HG03066 (cell line): ENCODE measurements around the gene RTP5.
"Not testable (repeated sequence)": the region's sequence is repeated elsewhere in the genome, so short reads cannot be mapped to it uniquely, and the experiment has no call there.

Experiments used
- ATAC-seq: cut with Tn5 transposase; IDR thresholded peaks from one replicate; pipeline ENCODE4 v1.9.1; 2021; ENCODE audit warnings: low read depth; ENCODE audit not compliant: unreplicated experiment

RTP5 gene

DNA sequence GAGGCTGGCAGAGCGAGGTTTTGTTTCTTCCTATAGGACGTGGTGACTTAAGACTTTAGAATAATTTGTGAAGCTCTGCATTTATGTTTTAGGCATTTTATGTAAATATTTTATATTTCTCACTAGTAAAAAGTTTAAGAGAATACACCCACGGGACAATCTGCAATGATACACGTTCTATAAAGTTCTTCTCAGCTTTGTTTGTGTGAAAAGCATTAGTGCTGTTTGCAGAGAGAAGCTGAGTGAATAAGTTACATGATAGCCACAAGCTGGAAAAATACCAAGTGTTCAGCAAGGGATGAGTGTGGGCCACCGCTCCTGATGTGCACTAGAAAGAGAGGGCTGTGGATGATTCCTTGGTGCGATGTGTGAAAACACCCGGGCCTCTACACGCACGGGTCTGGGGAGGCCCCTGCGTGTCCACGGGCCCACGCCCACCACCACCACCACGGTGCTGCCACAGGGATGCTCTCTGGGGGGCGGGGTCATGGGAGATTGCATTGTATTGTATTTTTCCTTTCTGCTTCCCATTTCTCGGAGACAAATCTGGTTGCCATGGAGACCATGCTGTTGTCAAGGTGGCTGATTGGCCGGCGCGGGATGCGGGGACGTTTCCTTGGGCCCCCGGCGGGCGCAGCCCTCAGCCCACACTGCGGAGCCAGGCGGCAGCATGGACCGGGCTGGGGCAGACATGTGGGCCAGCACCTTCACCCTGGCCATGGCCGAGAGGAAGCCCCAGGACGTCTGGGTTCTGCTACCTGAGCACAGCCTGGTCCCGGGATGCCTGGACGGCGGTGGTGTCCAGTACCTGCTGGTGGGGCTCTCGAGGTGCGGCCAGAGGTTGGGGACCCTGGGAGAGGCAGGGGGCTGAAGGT lies at the start of gene RTP5:
TSS of gene RTP5 (plus strand) at position 643 of the 875 bp plus-strand sequence. CDS start at position 671, 28 bp downstream.
- ATAC-seq, result no peak

DNA sequence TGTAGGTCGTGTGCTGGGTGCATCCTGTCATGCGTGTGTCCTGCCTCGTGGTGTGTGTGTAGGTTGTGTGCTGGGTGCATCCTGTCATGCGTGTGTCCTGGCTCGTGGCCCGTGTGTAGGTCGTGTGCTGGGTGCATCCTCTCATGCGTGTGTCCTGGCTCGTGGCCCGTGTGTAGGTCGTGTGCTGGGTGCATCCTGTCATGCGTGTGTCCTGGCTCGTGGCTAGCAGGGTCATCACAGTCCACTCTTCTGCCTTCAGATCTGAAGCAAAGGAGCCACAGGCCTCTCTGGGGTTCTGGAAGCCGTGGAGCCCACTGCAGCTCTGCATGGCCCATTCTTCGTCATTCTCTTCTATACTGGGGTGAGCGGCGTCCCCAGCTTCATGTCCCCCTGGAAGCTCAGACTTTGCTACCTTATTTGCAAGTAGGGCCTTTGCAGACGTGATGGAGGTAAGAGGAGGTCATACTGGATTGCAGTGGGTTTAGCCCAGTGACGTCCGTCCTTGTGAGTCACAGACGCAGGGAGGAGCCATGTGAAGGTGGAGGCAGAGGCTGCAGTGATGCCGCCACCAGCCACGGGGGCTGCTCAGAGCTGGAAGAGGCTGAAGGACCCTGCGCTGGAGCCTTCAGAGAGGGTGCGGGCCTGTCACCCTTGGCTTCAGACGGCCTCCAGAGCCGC lies 49.4 kb upstream of the RTP5 start:
- not testable (repeated sequence) for ATAC-seq

DNA sequence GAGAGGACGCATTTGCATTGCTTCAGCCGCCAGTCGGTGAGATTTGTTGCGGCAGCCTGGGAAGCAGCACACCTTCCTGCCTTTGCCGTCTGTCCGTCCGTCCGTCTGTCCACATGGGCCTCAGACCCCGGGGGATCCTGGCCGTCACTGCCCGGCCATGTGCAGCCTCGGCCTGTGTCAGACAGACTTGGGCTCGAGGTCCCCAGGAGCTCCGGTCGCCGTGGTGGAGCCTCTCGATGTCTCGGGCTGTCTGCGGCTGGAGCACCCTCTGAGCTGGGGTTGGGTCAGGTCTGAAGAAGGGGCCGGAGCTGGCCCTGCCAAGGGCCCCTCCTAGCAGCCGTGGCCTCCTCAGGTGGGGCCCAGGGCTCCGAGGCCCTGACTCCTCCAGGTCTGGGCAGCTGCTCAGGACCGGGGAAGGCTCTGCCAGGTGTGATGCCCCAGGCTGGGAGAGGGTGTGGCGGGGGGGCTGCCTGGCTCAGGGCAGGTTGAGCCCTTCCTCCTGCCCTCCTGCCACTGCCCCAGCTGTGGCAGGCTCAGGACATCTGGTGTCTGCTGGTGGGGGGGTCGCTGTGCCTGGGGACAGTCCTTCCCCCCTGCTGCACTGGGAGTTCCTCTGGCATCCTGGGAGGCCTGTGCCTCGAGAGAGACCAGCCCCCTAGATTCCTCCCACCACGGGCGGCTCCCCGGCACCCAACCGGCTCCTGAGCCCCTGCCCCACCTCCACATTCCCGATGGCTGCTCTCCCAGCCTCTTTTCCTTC lies 48.7 kb upstream of the RTP5 start:
- no peak for ATAC-seq

DNA sequence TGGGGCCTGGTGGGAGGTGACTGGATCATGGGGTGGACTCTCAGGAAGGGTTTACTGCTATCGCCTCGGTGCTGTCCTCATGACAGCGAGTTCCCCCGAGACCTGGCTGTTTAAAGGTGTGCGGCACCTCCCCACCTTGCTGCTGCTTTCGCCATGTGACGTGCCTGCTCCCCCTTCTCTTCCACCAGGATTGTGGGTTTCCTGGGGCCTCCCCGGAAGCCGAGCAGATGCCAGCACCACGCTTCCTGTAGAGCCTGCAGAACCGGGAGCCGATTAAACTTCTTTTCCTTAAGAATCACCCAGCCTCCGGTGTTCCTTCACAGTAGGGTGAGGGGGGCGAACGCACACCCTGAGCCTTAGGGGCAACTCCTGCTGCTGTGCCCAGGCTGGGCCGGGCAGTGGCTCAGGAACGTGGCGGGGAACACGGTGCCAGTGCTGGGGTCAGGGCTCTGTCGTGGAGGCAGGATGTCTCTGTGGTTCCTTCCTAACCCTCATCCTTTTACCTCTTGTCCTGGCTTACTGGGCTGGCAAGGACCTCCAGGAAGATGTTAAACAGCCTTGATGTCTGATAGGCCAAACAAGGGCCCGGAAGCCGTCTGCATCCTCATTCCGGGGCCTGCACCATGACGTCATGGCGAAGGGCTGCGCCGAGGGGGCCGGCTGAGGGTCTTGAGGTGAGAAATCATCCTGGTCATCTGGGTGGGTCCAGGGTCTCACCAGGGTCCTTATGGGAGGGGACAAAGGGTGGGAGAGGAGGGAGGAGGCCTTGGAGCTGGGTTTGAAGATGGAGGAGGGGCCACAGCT lies 47.9 kb upstream of the RTP5 start:
- ATAC-seq, result no peak

DNA sequence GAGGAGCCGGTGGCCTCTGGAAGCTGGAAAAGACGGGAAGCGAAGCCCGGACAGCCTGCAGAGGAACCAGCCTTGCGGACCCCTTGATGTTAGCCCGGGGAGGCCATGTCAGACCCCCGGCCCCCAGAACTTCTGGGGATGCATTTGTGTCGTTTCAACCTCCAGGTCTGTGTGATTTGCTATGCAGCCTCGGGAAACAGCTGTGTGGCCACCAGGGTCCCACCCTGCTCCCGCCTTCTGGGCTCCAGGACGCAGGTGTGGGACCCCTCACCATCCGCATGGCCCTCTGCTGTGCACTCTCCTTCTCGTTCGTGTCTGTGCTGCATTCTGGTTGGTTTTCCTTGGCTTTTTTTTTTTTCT lies 47.3 kb upstream of the RTP5 start:
- no peak for ATAC-seq

DNA sequence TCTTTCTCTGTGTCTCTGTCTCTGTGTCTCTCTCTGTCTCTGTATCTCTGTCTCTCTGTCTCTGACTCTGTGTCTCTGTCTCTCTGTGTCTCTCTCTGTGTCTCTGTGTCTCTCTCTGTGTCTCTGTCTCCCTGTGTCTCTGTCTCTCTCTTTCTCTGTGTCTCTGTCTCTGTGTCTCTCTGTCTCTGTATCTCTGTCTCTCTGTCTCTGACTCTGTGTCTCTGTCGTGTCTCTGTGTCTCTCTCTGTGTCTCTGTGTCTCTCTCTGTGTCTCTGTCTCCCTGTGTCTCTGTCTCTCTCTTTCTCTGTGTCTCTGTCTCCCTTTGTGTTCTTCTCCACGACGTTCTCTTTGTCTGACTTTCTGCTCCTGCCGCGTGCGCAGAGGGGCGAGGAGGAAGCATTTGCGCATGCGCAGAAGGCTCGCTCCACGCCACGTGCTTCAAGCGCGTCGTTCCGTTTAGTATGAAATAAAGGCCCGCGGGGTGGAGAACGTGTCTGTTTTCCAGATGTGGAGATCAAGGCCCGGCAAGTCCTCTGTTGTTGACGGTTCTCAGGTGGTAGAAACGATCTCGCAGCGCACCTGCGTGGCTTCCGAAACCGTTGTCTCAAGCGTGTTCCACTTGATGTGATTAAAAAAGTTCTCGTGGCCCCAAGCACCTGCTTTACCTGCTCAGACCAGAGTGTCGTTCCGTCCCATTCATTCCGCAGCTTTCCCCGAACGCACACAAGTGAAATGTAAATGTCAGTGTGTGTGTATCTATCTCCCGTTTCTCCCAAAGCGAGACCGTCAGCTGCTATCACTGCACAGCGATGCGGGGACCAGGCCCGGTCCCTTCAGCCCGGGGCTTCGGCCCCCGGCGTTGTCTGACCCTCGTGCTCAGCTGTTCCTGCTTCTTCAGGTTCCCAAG lies 45.7 kb upstream of the RTP5 start:
- not testable (repeated sequence) for ATAC-seq

DNA sequence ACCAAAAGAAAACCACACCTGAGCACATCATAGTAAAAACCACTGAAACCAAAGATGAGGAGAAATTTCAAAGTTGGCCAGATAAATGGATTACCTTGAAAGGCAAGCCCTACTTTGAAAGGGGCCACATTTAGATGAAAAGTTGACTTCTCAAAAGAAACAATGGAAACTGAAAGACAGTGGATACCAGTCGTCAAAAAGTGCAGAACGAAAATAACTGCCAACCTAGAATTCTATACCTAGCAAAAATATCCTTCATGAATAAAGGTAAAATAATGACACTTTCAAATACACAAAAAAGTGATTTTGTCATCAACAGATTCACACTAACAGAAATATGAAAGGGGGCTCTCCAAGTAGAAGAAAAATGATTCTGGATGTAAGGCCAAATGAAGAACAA lies 42.1 kb upstream of the RTP5 start:
- ATAC-seq, result no peak

DNA sequence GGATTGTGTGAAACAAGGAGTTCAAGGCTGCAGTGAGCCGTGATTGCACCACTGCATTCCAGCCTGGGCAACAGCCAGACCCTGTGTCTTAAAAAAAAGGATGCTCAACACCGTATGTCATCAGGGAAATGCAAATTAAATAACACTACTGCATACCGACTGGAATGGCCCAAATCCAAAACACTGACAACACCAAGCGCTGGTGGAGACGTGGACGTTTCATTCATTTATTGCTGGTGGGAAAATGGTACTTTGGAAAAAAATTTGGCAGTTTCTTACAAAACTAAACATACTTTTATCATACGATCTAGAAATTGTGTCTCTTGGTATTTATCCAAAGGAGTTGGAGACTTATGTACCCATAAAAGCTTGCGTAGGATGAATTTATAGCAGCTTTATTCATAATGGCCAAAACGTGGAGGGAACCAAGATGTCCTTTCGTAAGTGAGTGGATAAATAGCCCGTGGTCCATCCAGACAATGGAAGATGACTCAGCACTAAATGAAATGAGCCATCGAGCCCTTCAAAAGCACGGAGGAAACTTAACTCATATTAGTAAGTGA lies 36.3 kb upstream of the RTP5 start:
- ATAC-seq, result no peak

DNA sequence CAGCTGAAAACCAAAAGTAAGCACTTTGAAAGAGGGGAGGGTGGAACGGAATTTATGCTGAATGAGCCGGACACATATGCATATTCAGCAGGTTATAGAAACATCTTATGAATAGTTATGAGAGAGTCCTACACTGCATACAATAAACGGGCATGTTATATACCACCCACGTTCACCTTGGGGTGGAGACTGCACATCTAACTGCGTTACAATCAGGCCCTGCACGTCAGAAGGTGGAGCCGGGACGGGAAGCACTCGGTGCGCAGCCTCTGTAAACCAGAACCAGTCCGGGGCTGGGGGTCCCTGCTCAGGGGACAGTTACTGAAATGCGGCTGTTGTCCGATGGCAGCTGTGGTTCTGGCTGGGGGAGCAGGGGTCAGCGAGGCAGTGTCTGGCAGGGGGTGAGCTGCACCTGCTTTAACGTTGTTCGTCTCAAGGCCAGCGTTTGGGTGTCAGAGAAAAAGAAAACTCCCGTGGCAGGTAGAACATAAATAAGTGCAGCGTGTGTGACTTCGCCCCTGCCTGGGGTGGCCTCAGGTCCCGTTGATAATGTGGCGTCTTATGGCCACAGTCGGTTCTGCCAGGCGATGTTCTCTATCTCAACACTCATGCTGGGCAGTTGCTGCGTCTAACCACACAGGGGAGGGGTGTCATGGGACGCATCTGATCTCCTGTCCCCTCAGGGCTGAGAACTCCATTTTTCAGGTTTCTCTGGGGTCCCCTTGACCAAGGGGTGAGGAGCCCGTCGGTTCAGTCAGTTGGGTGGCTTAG lies 35.6 kb upstream of the RTP5 start:
- not testable (repeated sequence) for ATAC-seq

DNA sequence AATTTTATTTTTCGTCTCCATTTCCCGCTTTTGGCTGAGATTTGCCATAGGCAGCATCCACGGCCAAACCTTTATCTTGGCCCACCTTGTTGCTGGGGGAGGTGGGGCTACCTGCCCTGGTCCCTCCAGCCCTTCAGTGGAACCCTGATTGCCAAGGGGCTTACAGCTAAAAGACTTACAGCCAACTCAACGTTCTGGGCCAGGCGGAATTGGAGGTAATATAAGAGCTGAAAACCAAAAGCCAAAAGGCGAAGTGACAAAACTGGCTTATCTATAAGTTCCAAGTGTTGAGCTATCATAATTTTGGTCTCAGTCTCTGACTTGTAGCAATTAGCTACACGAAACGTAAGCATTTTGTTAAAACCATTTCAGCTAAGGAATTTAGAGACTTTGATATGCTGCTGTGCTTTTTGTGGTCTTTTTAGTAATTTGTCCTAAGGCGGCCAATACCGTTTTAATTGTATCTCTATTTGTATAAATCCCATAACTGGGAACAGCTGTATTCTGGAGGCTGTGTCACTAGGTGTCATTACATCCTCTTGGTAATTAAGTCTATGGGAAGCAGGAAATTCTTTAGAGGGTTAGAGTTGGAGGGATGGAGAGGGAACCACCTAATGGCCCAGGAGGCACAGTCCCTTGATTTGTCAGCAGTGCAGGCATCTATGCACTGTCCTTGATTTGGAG lies 34.9 kb upstream of the RTP5 start:
- ATAC-seq, result no peak

DNA sequence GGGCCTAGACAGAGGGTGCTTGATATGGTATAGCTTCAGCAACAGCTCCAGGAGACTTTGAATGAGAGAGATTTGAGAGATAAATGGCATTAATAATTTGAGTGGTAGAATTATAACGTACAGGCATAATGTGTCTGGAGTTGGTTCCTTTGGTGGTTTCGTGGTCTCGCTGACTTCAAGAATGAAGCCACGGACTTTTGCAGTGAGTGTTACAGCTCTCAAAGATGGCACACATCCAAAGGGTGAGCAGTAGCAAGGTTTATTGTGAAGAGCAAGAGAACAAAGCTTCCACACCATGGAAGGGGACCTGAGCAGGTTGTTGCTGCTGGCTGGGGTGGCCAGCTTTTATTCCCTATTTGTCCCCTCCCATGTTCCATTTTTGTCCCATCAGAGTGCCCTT lies 33.9 kb upstream of the RTP5 start:
- ATAC-seq, result no peak

DNA sequence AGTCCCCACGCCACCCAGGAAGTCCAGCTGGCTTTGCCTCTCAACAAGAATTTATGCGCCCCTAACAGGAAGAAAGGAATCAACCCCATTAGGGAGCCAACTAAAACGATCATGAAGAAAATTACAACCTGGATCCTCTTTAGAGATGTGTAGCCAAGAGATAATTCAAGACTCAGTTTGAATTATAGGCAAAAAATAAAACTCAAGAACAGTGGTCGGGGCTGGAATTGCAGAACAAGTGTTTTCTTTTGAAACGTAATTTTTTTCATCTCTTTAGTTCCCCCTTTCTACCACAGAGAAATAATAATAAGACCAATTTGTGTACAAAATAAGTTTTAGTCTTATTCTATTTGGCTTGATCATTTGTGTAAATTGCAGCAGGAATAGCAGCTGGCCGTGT lies 33.2 kb upstream of the RTP5 start:
- no peak for ATAC-seq

DNA sequence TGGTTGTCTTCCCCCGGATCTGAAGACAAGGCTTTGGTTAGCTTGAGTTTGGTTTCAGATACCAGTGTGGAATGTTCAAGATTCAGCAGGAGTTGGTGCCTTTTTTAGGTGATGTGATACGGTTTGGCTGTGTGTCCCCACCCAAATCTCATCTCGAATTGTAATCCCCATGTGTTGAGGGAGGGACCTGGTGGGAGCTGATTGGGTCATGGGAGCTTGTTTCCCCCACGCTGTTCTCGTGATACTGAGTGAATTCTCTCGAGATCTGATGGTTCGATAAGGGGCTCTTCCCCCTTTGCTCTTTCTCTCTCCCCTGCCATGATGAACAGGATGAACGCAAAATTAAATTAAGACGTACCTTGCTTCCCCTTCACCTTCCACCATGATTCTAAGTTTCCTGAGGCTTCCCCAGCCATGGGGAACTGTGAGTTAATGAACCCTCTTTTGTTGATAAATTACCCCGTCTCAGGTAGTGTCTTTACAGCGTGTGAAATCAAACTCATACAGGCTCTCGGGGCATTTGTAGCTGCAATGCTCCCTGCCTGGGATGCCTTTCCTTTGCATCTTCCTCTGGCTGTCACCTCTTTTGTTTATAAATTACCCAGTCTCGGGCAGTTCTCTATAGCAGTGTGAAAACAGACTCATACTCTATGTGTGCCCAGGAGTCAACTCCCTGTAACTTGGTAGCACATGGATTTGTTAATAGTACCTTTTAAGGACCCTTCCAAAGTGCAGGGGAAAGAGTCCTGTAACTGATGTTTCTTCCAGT lies 32.1 kb upstream of the RTP5 start:
- ATAC-seq, result no peak

DNA sequence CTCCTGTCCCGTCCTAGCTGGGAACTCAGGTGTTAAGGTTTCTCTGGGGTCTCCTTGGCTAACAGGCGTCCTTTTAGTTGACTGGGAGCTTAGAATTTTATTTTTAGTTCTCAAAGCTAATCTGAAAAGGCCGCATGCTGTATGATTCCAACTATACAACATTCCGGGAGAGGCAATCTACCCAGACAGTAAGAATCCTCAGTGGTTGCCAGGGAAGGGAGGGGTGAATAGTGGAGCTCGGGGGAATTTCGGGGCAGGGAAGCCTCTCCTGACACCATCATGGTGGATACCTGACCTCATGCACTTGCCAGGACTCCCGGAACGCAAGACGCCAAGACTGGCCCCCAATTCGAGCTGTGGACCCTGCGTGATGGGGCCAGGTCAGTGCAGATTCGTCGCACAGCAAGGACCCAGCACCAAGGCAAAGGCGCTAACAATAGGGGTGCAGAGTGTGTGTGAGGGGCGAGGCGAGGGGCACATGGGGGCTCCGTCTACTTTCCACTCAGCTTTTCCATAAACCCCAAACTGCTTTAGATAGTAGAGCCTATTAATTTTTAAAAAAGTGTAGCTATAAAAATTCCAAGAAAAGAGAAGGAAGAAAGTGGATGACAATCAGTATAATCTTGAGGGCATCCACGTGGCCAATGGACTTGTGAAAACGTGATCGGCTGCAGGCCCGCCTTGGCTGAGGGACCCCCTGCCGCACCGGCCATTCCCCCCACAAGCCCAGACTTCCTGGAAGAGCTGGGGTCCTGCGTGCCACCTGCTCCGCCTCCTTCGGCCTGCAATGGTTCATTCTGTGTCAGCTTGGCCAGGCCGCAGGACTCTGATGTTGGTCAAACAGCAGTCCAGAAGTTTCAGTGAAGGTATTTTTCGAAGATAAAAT lies 28.1 kb upstream of the RTP5 start:
- ATAC-seq, result no peak

DNA sequence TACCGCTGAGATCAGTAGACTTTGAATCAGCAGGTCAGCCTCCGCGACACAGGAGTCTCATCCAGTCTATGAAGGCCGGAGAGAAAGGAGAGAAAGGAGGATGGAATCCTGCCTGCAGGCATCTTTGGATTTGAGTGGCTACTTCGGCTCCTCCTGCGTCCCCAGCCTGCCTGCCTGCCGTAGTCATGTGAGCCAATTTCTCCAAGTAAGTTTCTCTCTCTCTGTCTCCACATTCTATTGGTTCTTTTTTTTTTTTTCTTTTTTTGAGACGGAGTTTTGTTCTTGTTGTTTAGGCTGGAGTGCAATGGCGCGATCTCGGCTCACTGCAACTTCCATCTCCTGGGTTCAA lies 27.5 kb upstream of the RTP5 start:
- ATAC-seq, result no peak

DNA sequence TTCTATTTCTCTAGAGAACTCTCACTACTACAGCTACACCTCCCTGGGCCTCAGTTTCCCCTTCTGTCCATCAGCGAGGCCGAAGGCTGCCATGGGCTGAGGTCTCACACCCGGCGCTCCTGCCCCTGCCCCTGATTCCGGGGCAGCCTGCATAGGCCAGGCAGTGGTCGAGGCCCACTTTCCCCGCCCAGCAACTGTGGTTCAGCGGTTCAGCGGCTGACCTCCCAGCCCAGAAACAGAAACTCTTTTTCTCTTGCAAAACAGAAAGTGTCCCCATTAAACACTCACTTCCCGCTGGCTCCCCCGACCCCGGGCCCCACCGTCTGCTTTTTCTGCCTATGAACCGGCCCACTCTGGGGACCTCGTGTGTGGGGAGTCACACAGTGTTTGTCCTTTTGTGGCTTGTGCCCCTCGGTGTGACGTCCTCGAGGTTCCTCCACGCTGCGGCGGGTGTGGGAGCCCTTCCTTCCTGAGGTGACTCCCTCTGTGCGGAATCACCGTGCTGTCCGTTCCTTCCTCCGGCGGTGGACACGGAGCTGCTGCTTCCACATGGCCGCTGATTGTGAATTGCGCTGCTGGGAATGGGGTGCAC lies 26.8 kb upstream of the RTP5 start:
- ATAC-seq, result peak; percentile 51
